GM12878 (cell line): ENCODE results near the gene EIF1AX. TPM values are rescaled to one million over a fixed set of nuclear protein-coding genes. Genes with fewer than 3 reads are reported as not detected.

Experiments used
- ATAC-seq: fragments of 200-7000 bp; cut with Tn5 transposase; 3 replicates; pipeline ENCODE4 v1.9.1; 2020; ENCODE audit warnings: mild to moderate bottlenecking, moderate library complexity
- BruUV-seq: library from RNA; stranded (reverse); fragments of 400-500 nt; replicated peaks from 2 replicates; lab custom pipeline; 2021; lab: Mats Ljungman, UMichigan
- CTCF ChIA-PET: fragments of 300-600 bp; sonication (Branson Sonifier 250); formaldehyde crosslinking; extraction: SDS; loops from one replicate; lab custom pipeline; 2021; ENCODE audit warnings: inconsistent platforms; lab: Yijun Ruan, JAX
- POLR2A ChIA-PET: fragments of 350-600 bp; formaldehyde crosslinking; extraction: SDS; loops from one replicate; lab custom pipeline; 2021; ENCODE audit warnings: inconsistent platforms; lab: Charles Lee
- RAD21 ChIA-PET: fragments of 300-600 bp; sonication (Branson Sonifier 250); formaldehyde crosslinking; loops from one replicate; lab custom pipeline; 2023; ENCODE audit warnings: antibody characterized with exemption; ENCODE audit not compliant: unreplicated experiment; lab: Charles Lee
- SMC1A ChIA-PET: fragments of 300-600 bp; sonication (Branson Sonifier 250); formaldehyde crosslinking; loops from one replicate; lab custom pipeline; 2023; ENCODE audit not compliant: unreplicated experiment, uncharacterized antibody; lab: Charles Lee
- DNase-seq: peaks from one replicate; pipeline ENCODE4 v3.0.0-alpha.2; 2011; ENCODE audit warnings: low read depth, low spot score
- FAIRE-seq: peaks from 3 replicates; lab custom pipeline; 2011; peaks lifted over from hg19 to GRCh38; lab: Jason Lieb, UNC
- H2AFZ ChIP-seq: 2 replicates; pipeline ENCODE4 v1.6.0; 2011; ENCODE audit warnings: low read depth, low read length, control low read depth; ENCODE audit not compliant: control insufficient read depth
- H3K27ac ChIP-seq: 2 replicates; pipeline ENCODE4 v1.5.1; 2011; ENCODE audit warnings: control low read depth; ENCODE audit not compliant: control insufficient read depth, insufficient read depth
- H3K27me3 ChIP-seq, 2 experiments: replicated peaks in 1 of 2; 2 replicates each; pipeline versions ENCODE4 v1.6.0 to v1.6.1; 2011; ENCODE audit warnings: low read length in 1 of 2; ENCODE audit not compliant: control insufficient read depth in 2 of 2, insufficient read depth in 2 of 2
- H3K36me3 ChIP-seq, 2 experiments: 2 replicates each; pipeline ENCODE4 v1.5.1; 2011; ENCODE audit warnings: low read length in 1 of 2; ENCODE audit not compliant: control insufficient read depth in 2 of 2, insufficient read depth in 2 of 2
- H3K4me1 ChIP-seq: 2 replicates; pipeline ENCODE4 v1.6.1; 2011; ENCODE audit warnings: mild to moderate bottlenecking, low read length, moderate library complexity, mixed read lengths; ENCODE audit not compliant: control insufficient read depth, insufficient read depth
- H3K4me2 ChIP-seq: 2 replicates; pipeline ENCODE4 v1.6.0; 2011; ENCODE audit warnings: control low read depth; ENCODE audit not compliant: control insufficient read depth, insufficient read depth
- H3K4me3 ChIP-seq: fragments of 200-600 bp; sonication (generic); 2 replicates; pipeline ENCODE4 v1.5.1; 2016
- H3K79me2 ChIP-seq: 2 replicates; pipeline ENCODE4 v1.6.0; 2011; ENCODE audit warnings: low read length; ENCODE audit not compliant: control insufficient read depth, insufficient read depth
- H3K9ac ChIP-seq: 2 replicates; pipeline ENCODE4 v1.8.0; 2011; ENCODE audit warnings: low read length, control low read depth, mixed read lengths; ENCODE audit not compliant: control insufficient read depth, insufficient read depth
- H3K9me3 ChIP-seq: replicated peaks from 3 replicates; pipeline ENCODE4 v1.5.1; 2011; ENCODE audit warnings: mild to moderate bottlenecking, low read length; ENCODE audit not compliant: control insufficient read depth, insufficient read depth
- H4K20me1 ChIP-seq: 2 replicates; pipeline ENCODE4 v1.6.0; 2011; ENCODE audit not compliant: control insufficient read depth, insufficient read depth
- CBX3 ChIP-seq: fragments of 200-600 bp; sonication (generic); IDR thresholded peaks from 2 replicates; pipeline ENCODE4 v1.6.1; 2016; ENCODE audit warnings: low read depth, borderline replicate concordance
- CREM ChIP-seq: IDR thresholded peaks from 2 replicates; pipeline ENCODE4 v1.6.1; 2014; ENCODE audit warnings: antibody characterized with exemption, low read depth
- E2F8 ChIP-seq: fragments of 450-650 bp; IDR thresholded peaks from 2 replicates; pipeline ENCODE4 v1.6.1; 2018; ENCODE audit warnings: mild to moderate bottlenecking, low read depth, moderate library complexity; ENCODE audit not compliant: partially characterized antibody
- ELK1 ChIP-seq: IDR thresholded peaks from 2 replicates; pipeline ENCODE4 v1.6.1; 2012; ENCODE audit warnings: low read depth, low read length, improper control_type of control experiment
- ESRRA ChIP-seq: IDR thresholded peaks from 2 replicates; pipeline ENCODE4 v1.6.1; 2012; ENCODE audit warnings: mild to moderate bottlenecking, low read length, improper control_type of control experiment
- HDAC6 ChIP-seq: fragments of 200-600 bp; sonication (generic); IDR thresholded peaks from one replicate; pipeline ENCODE4 v1.8.0; 2017; ENCODE audit warnings: antibody characterized with exemption; ENCODE audit not compliant: unreplicated experiment
- MYB ChIP-seq: fragments of 150-350 bp; IDR thresholded peaks from 2 replicates; pipeline ENCODE4 v1.6.1; 2014; ENCODE audit warnings: mild to moderate bottlenecking, low read depth, low read length, borderline replicate concordance
- NFXL1 ChIP-seq: fragments of 450-650 bp; IDR thresholded peaks from 2 replicates; pipeline ENCODE4 v1.6.1; 2017; ENCODE audit warnings: antibody characterized with exemption, mild to moderate bottlenecking, borderline replicate concordance
- NR2C1 ChIP-seq: fragments of 450-650 bp; IDR thresholded peaks from 2 replicates; pipeline ENCODE4 v1.6.1; 2017; ENCODE audit warnings: antibody characterized with exemption, mild to moderate bottlenecking, moderate library complexity
- NR2C2 ChIP-seq: IDR thresholded peaks from 2 replicates; pipeline ENCODE4 v1.6.1; 2011; ENCODE audit warnings: borderline replicate concordance, low read depth; ENCODE audit not compliant: control insufficient read depth, insufficient read length
- RAD51 ChIP-seq: fragments of 450-650 bp; IDR thresholded peaks from 2 replicates; pipeline ENCODE4 v1.6.1; 2016; ENCODE audit warnings: moderate library complexity, mild to moderate bottlenecking, inconsistent platforms
- ZNF24 ChIP-seq: fragments of 450-650 bp; IDR thresholded peaks from 2 replicates; pipeline ENCODE4 v1.6.1; 2017; ENCODE audit warnings: antibody characterized with exemption, mild to moderate bottlenecking
- ZNF274 ChIP-seq: IDR thresholded peaks from one replicate; pipeline ENCODE4 v1.8.0; 2011; ENCODE audit not compliant: insufficient read length, insufficient read depth
- ZSCAN29 ChIP-seq: fragments of 450-650 bp; IDR thresholded peaks from 2 replicates; pipeline ENCODE4 v1.6.1; 2017; ENCODE audit warnings: mild to moderate bottlenecking, moderate library complexity
- WGBS: methylation state at CpG from one replicate; pipeline ENCODE4 v1.1.6; 2016; ENCODE audit warnings: low lambda C conversion rate; ENCODE audit not compliant: insufficient replicate concordance, insufficient coverage; ENCODE audit errors: missing lambda C conversion rate; 5-methylcytosine and 5-hydroxymethylcytosine counted together
- in situ Hi-C: fragments of 300-500 bp; cut with MboI; formaldehyde crosslinking; loops from 9 replicates; pipeline ENCODE4 v1.14.3; 2018; ENCODE audit warnings: mixed read lengths
- intact Hi-C: fragments of 100-400 bp; cut with micrococcal nuclease; formaldehyde crosslinking; loops from one replicate; pipeline ENCODE4 v1.14.2; 2022; ENCODE audit not compliant: unreplicated experiment
- polyA plus RNA-seq, 11 experiments: library from polyadenylated mRNA; depleted of rRNA in 4 of 11; unstranded in 6 of 11; stranded (reverse) in 5 of 11; fragments of >200 nt; fragmentation: Nextera tagmentation in 4 of 11; fragmentation: Illumina TruSeq in 1 of 11; extraction: Ambion mirVana in 4 of 11; extraction: Trizol in 1 of 11; gene quantifications; 1 replicate in 1 of 11; 2 replicates in 10 of 11; pipeline versions ENCODE4 v1.2.1 to v1.2.3, GENCODE V29; 2011 to 2016; ENCODE audit warnings: inconsistent platforms in 2 of 11, missing spikeins in 2 of 11, low read depth in 1 of 11
- total RNA-seq, 4 experiments: library from RNA; depleted of rRNA in 3 of 4; stranded (reverse); fragments of >200 nt in 3 of 4; fragmentation: Illumina TruSeq in 1 of 4; extraction: Trizol in 1 of 4; gene quantifications; 2 replicates each; pipeline versions ENCODE4 v1.2.1 to v1.2.3, GENCODE V29; 2013 to 2021
- TF ChIP-seq, protein P1 (sequence below): fragments of 450-650 bp; IDR thresholded peaks from 2 replicates; pipeline ENCODE4 v1.6.1; 2016; ENCODE audit warnings: mild to moderate bottlenecking, moderate library complexity, borderline replicate concordance

EIF1AX gene
- total and polyA plus RNA-seq, 10 of the 15 experiments (the other 5 are each of a cell fraction or from before 2014, with no cell fraction given): 51.2 to 251 (median 86.6) TPM

DNA sequence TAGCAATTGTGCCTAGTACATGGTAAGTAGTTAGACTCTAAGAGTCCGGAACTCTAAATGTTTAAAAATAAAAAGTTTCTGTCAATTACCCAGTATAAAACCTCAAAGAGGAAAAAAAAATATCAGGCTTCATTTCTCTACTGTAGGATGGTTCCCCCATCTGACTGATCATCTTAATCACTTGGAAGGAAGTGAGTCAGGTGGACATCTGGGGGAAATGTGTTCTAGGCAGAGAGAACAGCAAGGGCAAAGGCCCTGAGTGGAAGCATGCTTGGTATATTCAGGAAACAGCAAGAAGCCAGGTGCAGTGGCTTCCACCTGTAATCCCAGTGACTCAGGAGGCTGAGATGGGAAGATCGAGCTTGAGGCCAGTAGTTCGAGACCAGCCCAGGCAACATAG is 2.9 kb upstream of the EIF1AX start (continued):
- TF ChIP-seq, protein P1, sequence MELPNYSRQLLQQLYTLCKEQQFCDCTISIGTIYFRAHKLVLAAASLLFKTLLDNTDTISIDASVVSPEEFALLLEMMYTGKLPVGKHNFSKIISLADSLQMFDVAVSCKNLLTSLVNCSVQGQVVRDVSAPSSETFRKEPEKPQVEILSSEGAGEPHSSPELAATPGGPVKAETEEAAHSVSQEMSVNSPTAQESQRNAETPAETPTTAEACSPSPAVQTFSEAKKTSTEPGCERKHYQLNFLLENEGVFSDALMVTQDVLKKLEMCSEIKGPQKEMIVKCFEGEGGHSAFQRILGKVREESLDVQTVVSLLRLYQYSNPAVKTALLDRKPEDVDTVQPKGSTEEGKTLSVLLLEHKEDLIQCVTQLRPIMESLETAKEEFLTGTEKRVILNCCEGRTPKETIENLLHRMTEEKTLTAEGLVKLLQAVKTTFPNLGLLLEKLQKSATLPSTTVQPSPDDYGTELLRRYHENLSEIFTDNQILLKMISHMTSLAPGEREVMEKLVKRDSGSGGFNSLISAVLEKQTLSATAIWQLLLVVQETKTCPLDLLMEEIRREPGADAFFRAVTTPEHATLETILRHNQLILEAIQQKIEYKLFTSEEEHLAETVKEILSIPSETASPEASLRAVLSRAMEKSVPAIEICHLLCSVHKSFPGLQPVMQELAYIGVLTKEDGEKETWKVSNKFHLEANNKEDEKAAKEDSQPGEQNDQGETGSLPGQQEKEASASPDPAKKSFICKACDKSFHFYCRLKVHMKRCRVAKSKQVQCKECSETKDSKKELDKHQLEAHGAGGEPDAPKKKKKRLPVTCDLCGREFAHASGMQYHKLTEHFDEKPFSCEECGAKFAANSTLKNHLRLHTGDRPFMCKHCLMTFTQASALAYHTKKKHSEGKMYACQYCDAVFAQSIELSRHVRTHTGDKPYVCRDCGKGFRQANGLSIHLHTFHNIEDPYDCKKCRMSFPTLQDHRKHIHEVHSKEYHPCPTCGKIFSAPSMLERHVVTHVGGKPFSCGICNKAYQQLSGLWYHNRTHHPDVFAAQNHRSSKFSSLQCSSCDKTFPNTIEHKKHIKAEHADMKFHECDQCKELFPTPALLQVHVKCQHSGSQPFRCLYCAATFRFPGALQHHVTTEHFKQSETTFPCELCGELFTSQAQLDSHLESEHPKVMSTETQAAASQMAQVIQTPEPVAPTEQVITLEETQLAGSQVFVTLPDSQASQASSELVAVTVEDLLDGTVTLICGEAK: no peak
- TF ChIP-seq, all 136 proteins: peak for 0

- in situ Hi-C loops (no loop called here), intact Hi-C loops (no loop called here)
- no TSS peak for BruUV-seq
- no peak overlapping the region for H3K9ac ChIP-seq
- RAD21 ChIA-PET: no interaction called here
- no peak for FAIRE-seq
- 94% methylated on average over 2 of the region's 2 CpGs for WGBS
- POLR2A ChIA-PET: no interaction called here
- no peak for ATAC-seq
- H3K27me3 ChIP-seq: no peaks in the 10 kb centered on the region
- no peak overlapping the region for H2AFZ ChIP-seq
- SMC1A ChIA-PET: no interaction called here
- CTCF ChIA-PET: no interaction called here
- DNase-seq: no peak
- H3K4me2 ChIP-seq: no peak overlapping the region
- peaks cover 29% of the 10 kb centered on the region for H3K79me2 ChIP-seq
- H3K4me3 ChIP-seq: no peak overlapping the region
- H3K9me3 ChIP-seq: no peaks in the 10 kb centered on the region
- H3K4me1 ChIP-seq: peaks cover 8% of the 10 kb centered on the region; the same call in 1 of the 2 replicates
- H3K27ac ChIP-seq: no peak overlapping the region
- no peaks in the 10 kb centered on the region for H4K20me1 ChIP-seq
- H3K36me3 ChIP-seq: no peaks in the 10 kb centered on the region
- TF ChIP-seq ZSCAN29: no peak
- TF ChIP-seq HDAC6: no peak
- TF ChIP-seq ESRRA: no peak
- no peak for TF ChIP-seq E2F8
- no peak for TF ChIP-seq CREM
- TF ChIP-seq ELK1: no peak
- no peak for TF ChIP-seq NFXL1
- no peak for TF ChIP-seq CBX3
- TF ChIP-seq ZNF24: no peak
- TF ChIP-seq MYB: no peak
- no peak for TF ChIP-seq NR2C1
- TF ChIP-seq NR2C2: no peak
- no peak for TF ChIP-seq ZNF274
- TF ChIP-seq RAD51: no peak
These were observed 1.9 kb upstream of the EIF1AX start for GRCh38 chrX:20143561-20143960.
